Measurements from ENCODE around the gene MTSS2.

Gene MTSS2

GRCh38 chr16:70638814-70639792 is 46.8 kb downstream of the MTSS2 start:
- Histone ChIP-seq H3K36me3 (ENCODE audit: control insufficient read depth, insufficient read depth, low read length, severe bottlenecking) (no peaks in the 10 kb centered on the region), H3K9me3 (ENCODE audit: control insufficient read depth, low read length) (no peaks in the 10 kb centered on the region), H3K27me3 (replicated peaks; ENCODE audit: control insufficient read depth, insufficient read depth, low read length) (no peaks in the 10 kb centered on the region), H3K4me1 (ENCODE audit: control insufficient read depth, insufficient read depth, low read length) (peaks cover 22% of the 10 kb centered on the region), H3K9ac (ENCODE audit: low read length) (peak overlapping the region; percentile 30), H3K4me3 (ENCODE audit: low read length) (peak overlapping the region; percentile 20)
- DNase-seq (ENCODE audit: low read depth), result peak; percentile 40
